GM06990 (cell line): ENCODE data around the gene LINGO3.

Experiments
- DNase-seq: peaks from one replicate; pipeline ENCODE4 v3.0.0-alpha.2; 2011; ENCODE audit not compliant: insufficient read length; ENCODE audit errors: extremely low read depth
- H3K27me3 ChIP-seq: replicated peaks from 2 replicates; pipeline ENCODE4 v1.6.0; 2011; ENCODE audit warnings: low read length; ENCODE audit not compliant: control insufficient read depth, insufficient read depth
- H3K36me3 ChIP-seq: 2 replicates; pipeline ENCODE4 v1.5.1; 2011; ENCODE audit warnings: low read length; ENCODE audit not compliant: control insufficient read depth, insufficient read depth
- H3K4me3 ChIP-seq: replicated peaks from 2 replicates; pipeline ENCODE4 v1.5.1; 2011; ENCODE audit warnings: low read depth, mild to moderate bottlenecking, control low read depth, low read length
- CTCF ChIP-seq: IDR thresholded peaks from 2 replicates; pipeline ENCODE4 v1.5.1; 2011; ENCODE audit warnings: low read length, control low read depth, mild to moderate bottlenecking, inconsistent platforms; ENCODE audit not compliant: insufficient read depth, poor library complexity, severe bottlenecking

LINGO3 gene, protein sequence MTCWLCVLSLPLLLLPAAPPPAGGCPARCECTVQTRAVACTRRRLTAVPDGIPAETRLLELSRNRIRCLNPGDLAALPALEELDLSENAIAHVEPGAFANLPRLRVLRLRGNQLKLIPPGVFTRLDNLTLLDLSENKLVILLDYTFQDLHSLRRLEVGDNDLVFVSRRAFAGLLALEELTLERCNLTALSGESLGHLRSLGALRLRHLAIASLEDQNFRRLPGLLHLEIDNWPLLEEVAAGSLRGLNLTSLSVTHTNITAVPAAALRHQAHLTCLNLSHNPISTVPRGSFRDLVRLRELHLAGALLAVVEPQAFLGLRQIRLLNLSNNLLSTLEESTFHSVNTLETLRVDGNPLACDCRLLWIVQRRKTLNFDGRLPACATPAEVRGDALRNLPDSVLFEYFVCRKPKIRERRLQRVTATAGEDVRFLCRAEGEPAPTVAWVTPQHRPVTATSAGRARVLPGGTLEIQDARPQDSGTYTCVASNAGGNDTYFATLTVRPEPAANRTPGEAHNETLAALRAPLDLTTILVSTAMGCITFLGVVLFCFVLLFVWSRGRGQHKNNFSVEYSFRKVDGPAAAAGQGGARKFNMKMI

GRCh38 chr19:2308114-2308556 is at the start of gene LINGO3:
TSS of gene LINGO3 (minus strand) at chr19:2308154. CDS start at chr19:2291776, 16,378 bp downstream.
- Histone ChIP-seq H3K4me3 (peak within 1 kb of the TSS; percentile 31; the same call in 1 of the 2 replicates), H3K27me3 (no peaks in the 10 kb centered on the region; the same call in 1 of the 2 replicates), H3K36me3 (no peaks in the 10 kb centered on the region)
- TF ChIP-seq CTCF: no peak
- no peak for DNase-seq

GRCh38 chr19:2356036-2356646 is 48.2 kb upstream of the LINGO3 start:
- no peak for TF ChIP-seq CTCF
- peak; percentile 9 for DNase-seq
- Histone ChIP-seq H3K36me3 (peaks cover 4% of the 10 kb centered on the region; the same call in 1 of the 2 replicates), H3K27me3 (no peaks in the 10 kb centered on the region), H3K4me3 (no peak overlapping the region)

DNA sequence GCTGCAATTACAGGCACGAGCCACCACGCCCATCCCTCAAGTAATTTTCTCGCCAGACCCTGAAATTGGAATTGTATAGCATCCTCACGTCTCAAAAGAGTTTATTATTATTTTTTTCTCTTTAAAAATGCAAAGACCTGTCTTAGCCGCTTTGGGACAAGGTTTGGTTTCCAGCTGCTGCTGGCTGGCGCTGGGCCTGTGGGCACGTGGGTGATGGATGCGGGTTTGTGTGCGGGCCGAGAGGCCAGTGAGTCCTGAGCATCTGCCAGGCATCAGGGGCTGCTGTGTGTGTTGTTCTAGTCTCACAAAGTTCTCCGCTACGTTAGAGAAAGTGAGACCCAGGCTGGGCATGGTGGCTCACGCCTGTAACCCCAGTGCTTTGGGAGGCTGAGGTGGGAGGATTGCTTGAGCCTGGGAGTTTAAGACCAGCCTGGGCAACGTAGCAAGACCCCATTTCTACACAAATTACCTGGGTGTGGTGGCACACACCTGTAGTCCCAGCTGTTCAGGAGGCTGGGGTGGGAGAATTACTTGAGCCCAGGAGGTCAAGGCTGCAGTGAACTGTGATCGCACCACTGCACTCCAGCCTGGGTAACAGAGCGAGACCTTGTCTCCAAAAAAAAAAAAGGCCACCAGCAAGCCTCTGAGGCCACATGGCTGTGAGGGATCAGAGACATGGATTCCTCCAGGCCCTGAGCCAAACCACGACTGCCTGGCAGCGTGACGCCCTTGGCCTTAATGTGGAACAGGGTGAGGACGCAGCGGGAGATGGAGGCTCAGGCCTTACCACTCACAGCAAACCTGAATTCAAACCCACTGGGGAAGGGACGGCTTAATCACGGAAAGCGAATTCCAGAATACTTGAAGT is 47.4 kb upstream of the LINGO3 start:
- H3K27me3 ChIP-seq: no peaks in the 10 kb centered on the region
- TF ChIP-seq CTCF: no peak
- peaks cover 6% of the 10 kb centered on the region for H3K36me3 ChIP-seq
- H3K4me3 ChIP-seq: no peak overlapping the region
- no peak for DNase-seq

GRCh38 chr19:2354670-2355069 is 46.7 kb upstream of the LINGO3 start:
- no peak for DNase-seq
- TF ChIP-seq CTCF: no peak
- H3K4me3 ChIP-seq: no peak overlapping the region
- peaks cover 6% of the 10 kb centered on the region for H3K36me3 ChIP-seq
- no peaks in the 10 kb centered on the region for H3K27me3 ChIP-seq

GRCh38 chr19:2353887-2354592 is 46.1 kb upstream of the LINGO3 start:
- TF ChIP-seq CTCF: no peak
- H3K27me3 ChIP-seq: no peaks in the 10 kb centered on the region
- no peak overlapping the region for H3K4me3 ChIP-seq
- H3K36me3 ChIP-seq: peaks cover 6% of the 10 kb centered on the region
- no peak for DNase-seq
